H1 (cell line): ENCODE data around the gene NBDY. TPM values are rescaled to one million over a fixed set of nuclear protein-coding genes. Genes with fewer than 3 reads are reported as not detected.

ENCODE experiments used
- CTCF ChIA-PET: fragments of 300-600 bp; sonication (Branson Sonifier 250); formaldehyde crosslinking; loops from one replicate; lab custom pipeline; 2021; ENCODE audit not compliant: partially characterized antibody; lab: Charles Lee
- POLR2A ChIA-PET: fragments of 300-600 bp; sonication (Branson Sonifier 250); formaldehyde crosslinking; loops from one replicate; lab custom pipeline; 2021; ENCODE audit warnings: inconsistent platforms; ENCODE audit not compliant: partially characterized antibody; lab: Charles Lee
- DNase-seq, 2 experiments: peaks; one replicate each; pipeline versions ENCODE4 v3.0.0 to v3.0.0-alpha.2; 2010 to 2022; ENCODE audit warnings: low spot score in 2 of 2, low read depth in 1 of 2, mixed read lengths in 1 of 2
- FAIRE-seq: peaks from 2 replicates; lab custom pipeline; 2011; peaks lifted over from hg19 to GRCh38; lab: Jason Lieb, UNC
- H2AFZ ChIP-seq: 2 replicates; pipeline ENCODE4 v1.8.1; 2012; ENCODE audit warnings: low read length, inconsistent platforms
- H2AK5ac ChIP-seq: 2 replicates; pipeline ENCODE4 v1.6.1; 2013; ENCODE audit warnings: low read depth, low read length
- H2BK120ac ChIP-seq: replicated peaks from 2 replicates; pipeline ENCODE3; 2013; ENCODE audit warnings: low read depth, low read length, inconsistent platforms
- H2BK12ac ChIP-seq: 2 replicates; pipeline ENCODE4 v1.6.1; 2013; ENCODE audit warnings: low read depth, low read length
- H2BK15ac ChIP-seq: 2 replicates; pipeline ENCODE4 v1.6.1; 2013; ENCODE audit warnings: low read length
- H2BK20ac ChIP-seq: 2 replicates; pipeline ENCODE4 v1.6.1; 2013; ENCODE audit warnings: low read length
- H2BK5ac ChIP-seq: 2 replicates; pipeline ENCODE4 v1.6.1; 2013; ENCODE audit warnings: low read depth, low read length
- H3K14ac ChIP-seq: 2 replicates; pipeline ENCODE4 v1.6.1; 2013; ENCODE audit warnings: inconsistent platforms; ENCODE audit not compliant: insufficient read length
- H3K18ac ChIP-seq: 2 replicates; pipeline ENCODE4 v1.6.1; 2013; ENCODE audit warnings: low read length; ENCODE audit errors: extremely low read depth
- H3K23ac ChIP-seq: 2 replicates; pipeline ENCODE4 v1.6.1; 2013; ENCODE audit warnings: inconsistent platforms; ENCODE audit not compliant: insufficient read length
- H3K23me2 ChIP-seq: 2 replicates; pipeline ENCODE4 v1.6.1; 2013; ENCODE audit warnings: low read depth, low read length
- H3K27ac ChIP-seq: 2 replicates; pipeline ENCODE4 v1.6.1; 2011; ENCODE audit warnings: low read depth, low read length, inconsistent platforms
- H3K27me3 ChIP-seq, 4 experiments: replicated peaks in 1 of 4; 1 replicate in 1 of 4; 2 replicates in 3 of 4; pipeline versions ENCODE4 v1.6.1 to v1.8.1; 2011 to 2013; ENCODE audit warnings: low read length in 3 of 4, mild to moderate bottlenecking in 3 of 4, inconsistent platforms in 2 of 4, mixed read lengths in 2 of 4, moderate library complexity in 1 of 4; ENCODE audit not compliant: control insufficient read depth in 3 of 4, insufficient read depth in 3 of 4; ENCODE audit errors: extremely low read depth in 1 of 4
- H3K36me3 ChIP-seq, 4 experiments: 2 replicates each; pipeline versions ENCODE4 v1.6.1 to v1.8.1; 2011 to 2013; ENCODE audit warnings: mild to moderate bottlenecking in 4 of 4, low read length in 3 of 4, moderate library complexity in 2 of 4, control low read depth in 1 of 4, inconsistent platforms in 1 of 4; ENCODE audit not compliant: insufficient read depth in 4 of 4, control insufficient read depth in 2 of 4
- H3K4ac ChIP-seq: replicated peaks from 2 replicates; pipeline ENCODE3; 2013; ENCODE audit warnings: low read length, low read depth, mixed read lengths, inconsistent platforms; ENCODE audit not compliant: insufficient read length
- H3K4me1 ChIP-seq, 4 experiments: replicated peaks in 1 of 4; 1 replicate in 1 of 4; 2 replicates in 3 of 4; pipeline versions ENCODE4 v1.6.1 to v1.8.1; 2011 to 2013; ENCODE audit warnings: low read length in 3 of 4, inconsistent platforms in 2 of 4, mixed read lengths in 1 of 4; ENCODE audit not compliant: insufficient read depth in 4 of 4, control insufficient read depth in 3 of 4
- H3K4me2 ChIP-seq, 2 experiments: 2 replicates each; pipeline versions ENCODE4 v1.6.1 to v1.8.1; 2011 to 2013; ENCODE audit warnings: low read depth in 2 of 2, low read length in 2 of 2, control low read depth in 1 of 2, inconsistent platforms in 1 of 2, mild to moderate bottlenecking in 1 of 2; ENCODE audit not compliant: insufficient read depth in 1 of 2
- H3K4me3 ChIP-seq, 4 experiments: fragments of 200-600, 300-600 bp in 1 of 4; sonication (generic), shearing (Covaris generic), sonication (Bioruptor Twin) in 1 of 4; 2 replicates each; pipeline versions ENCODE4 v1.5.1 to v1.8.1; 2011 to 2016; ENCODE audit warnings: low read length in 4 of 4, low read depth in 3 of 4, control low read depth in 2 of 4, inconsistent platforms in 2 of 4, mild to moderate bottlenecking in 2 of 4, mixed read lengths in 1 of 4, moderate library complexity in 1 of 4; ENCODE audit not compliant: insufficient read depth in 2 of 4; ENCODE audit errors: extremely low read depth in 1 of 4
- H3K56ac ChIP-seq: replicated peaks from 2 replicates; pipeline ENCODE3; 2013; ENCODE audit warnings: low read depth, mild to moderate bottlenecking, mixed read lengths, low read length, inconsistent platforms; ENCODE audit not compliant: insufficient read length
- H3K79me1 ChIP-seq: 2 replicates; pipeline ENCODE4 v1.6.1; 2013; ENCODE audit warnings: low read depth, low read length, control low read depth
- H3K79me2 ChIP-seq, 2 experiments: 2 replicates each; pipeline versions ENCODE4 v1.6.1 to v1.8.1; 2012 to 2013; ENCODE audit warnings: low read length in 2 of 2, mild to moderate bottlenecking in 2 of 2, inconsistent platforms in 1 of 2; ENCODE audit not compliant: insufficient read depth in 2 of 2, control insufficient read depth in 1 of 2
- H3K9ac ChIP-seq, 4 experiments: replicated peaks in 1 of 4; 1 replicate in 1 of 4; 2 replicates in 3 of 4; pipeline versions ENCODE4 v1.6.1 to v1.8.1; 2011 to 2013; ENCODE audit warnings: low read depth in 3 of 4, low read length in 3 of 4, control low read depth in 2 of 4, mild to moderate bottlenecking in 2 of 4, moderate library complexity in 2 of 4, inconsistent platforms in 1 of 4; ENCODE audit errors: extremely low read depth in 1 of 4
- H3K9me3 ChIP-seq, 2 experiments: 2 replicates each; pipeline versions ENCODE4 v1.6.1 to v1.8.1; 2012 to 2013; ENCODE audit warnings: mild to moderate bottlenecking in 2 of 2, moderate library complexity in 2 of 2, control low read depth in 1 of 2, inconsistent platforms in 1 of 2, low read depth in 1 of 2, low read length in 1 of 2, mixed read lengths in 1 of 2; ENCODE audit not compliant: insufficient read depth in 2 of 2
- H4K20me1 ChIP-seq, 2 experiments: replicated peaks in 1 of 2; 2 replicates each; pipeline versions ENCODE3 to v1.8.1; 2011 to 2013; ENCODE audit warnings: inconsistent platforms in 2 of 2, low read length in 2 of 2, mild to moderate bottlenecking in 1 of 2; ENCODE audit not compliant: insufficient read depth in 2 of 2, control insufficient read depth in 1 of 2
- H4K5ac ChIP-seq: 2 replicates; pipeline ENCODE4 v1.6.1; 2013; ENCODE audit warnings: low read length, low read depth, mixed read lengths, inconsistent platforms; ENCODE audit not compliant: insufficient read length
- H4K8ac ChIP-seq: 2 replicates; pipeline ENCODE4 v1.8.0; 2013; ENCODE audit warnings: mild to moderate bottlenecking, moderate library complexity, low read length, inconsistent platforms; ENCODE audit not compliant: insufficient read depth; ENCODE audit errors: extremely low read depth
- H4K91ac ChIP-seq: replicated peaks from 2 replicates; pipeline ENCODE3; 2013; ENCODE audit warnings: low read length, mixed read lengths, inconsistent platforms; ENCODE audit not compliant: insufficient read length
- CEBPB ChIP-seq: IDR thresholded peaks from 2 replicates; pipeline ENCODE4 v1.6.1; 2012; ENCODE audit warnings: low read depth, low read length
- E2F6 ChIP-seq: IDR thresholded peaks from 2 replicates; pipeline ENCODE4 v1.6.1; 2012; ENCODE audit warnings: inconsistent platforms
- EGR1 ChIP-seq: IDR thresholded peaks from 2 replicates; pipeline ENCODE4 v1.6.1; 2011; ENCODE audit warnings: low read depth, low read length, borderline replicate concordance
- WGBS, 2 experiments: shearing (Covaris generic) in 1 of 2; methylation state at CpG; one replicate each; pipeline versions ENCODE4 v1.1.6 to v1.1.7; 2013 to 2015; ENCODE audit warnings: low lambda C conversion rate in 2 of 2, mixed read lengths in 2 of 2, inconsistent platforms in 1 of 2, low coverage in 1 of 2, missing lambda C conversion rate in 1 of 2; ENCODE audit not compliant: insufficient replicate concordance in 2 of 2, insufficient coverage in 1 of 2, insufficient read length in 1 of 2; ENCODE audit errors: extremely low coverage in 1 of 2, missing lambda C conversion rate in 1 of 2; 5-methylcytosine and 5-hydroxymethylcytosine counted together
- polyA plus RNA-seq, 7 experiments: library from polyadenylated mRNA; depleted of rRNA in 3 of 7; stranded (reverse) in 5 of 7; unstranded in 2 of 7; fragments of >200 nt in 5 of 7; fragments of 200-250 nt in 2 of 7; gene quantifications; 1 replicate in 5 of 7; 2 replicates in 1 of 7; 4 replicates in 1 of 7; pipeline versions ENCODE4 v1.2.1 to v1.2.3, GENCODE V29; 2011 to 2013; ENCODE audit warnings: missing spikeins in 2 of 7, mixed read lengths in 2 of 7
- total RNA-seq: library from RNA; stranded (reverse); fragmentation: NEBNext Ultra II Directional; extraction: Animal tissue kit (Norgen Biotek cat#: 25700); gene quantifications from 2 replicates; pipeline ENCODE4 v1.2.1, GENCODE V29; 2021

NBDY gene
- total and polyA plus RNA-seq, 2 of the 8 experiments (the other 6 are each of a cell fraction or from before 2014, with no cell fraction given) = 42.3 to 57.8 TPM

- Histone ChIP-seq H4K91ac (no peak overlapping the region), H3K56ac (no peak overlapping the region), H2BK12ac (no peak overlapping the region), H2AK5ac (no peak overlapping the region), H3K27me3 (no peaks in the 10 kb centered on the region), H2BK20ac (no peak overlapping the region), H2AFZ (no peak overlapping the region), H3K36me3 (peaks cover 0 to 5% (median 0%) of the 10 kb centered on the region in 4 experiments; a peak in 1 of 8 replicates), H4K20me1 (no peaks in the 10 kb centered on the region), H4K5ac (no peak overlapping the region), H3K27ac (no peak overlapping the region), H3K23ac (no peak overlapping the region), H3K79me1 (no peaks in the 10 kb centered on the region), H3K9ac (no peak overlapping the region), H3K4me1 (peaks cover 0 to 11% (median 2%) of the 10 kb centered on the region in 4 experiments; a peak in 4 of 7 replicates), H3K18ac (no peak overlapping the region; the same call in 1 of the 2 replicates), H3K9me3 (no peaks in the 10 kb centered on the region), H3K4me2 (no peak overlapping the region), H2BK5ac (no peak overlapping the region), H2BK120ac (no peak overlapping the region), H2BK15ac (no peak overlapping the region), H3K14ac (no peak overlapping the region), H3K79me2 (no peaks in the 10 kb centered on the region; a peak in 1 of 4 replicates), H4K8ac (no peak overlapping the region), H3K4me3 (no peak overlapping the region), H3K23me2 (no peaks in the 10 kb centered on the region), H3K4ac (no peak overlapping the region)
- WGBS, 2 experiments = 92% methylated on average over 8 of the region's 8 CpGs; no CpG with 5 or more reads in 1 of the 2 experiments
- DNase-seq (no peak), FAIRE-seq (no peak)
- POLR2A ChIA-PET = no interaction called here
- CTCF ChIA-PET = interaction anchor here (2.5 kb wide), 1 partner anchor 212 kb away, joined by 11 read pairs; no protein-coding TSS in a partner anchor
- TF ChIP-seq CEBPB (no peak), EGR1 (no peak), E2F6 (no peak)
These were observed 36.9 kb downstream of the NBDY start for GRCh38 chrX:56765811-56766553.
